ENCODE data around the gene ORMDL2. TPM values are rescaled to one million over a fixed set of nuclear protein-coding genes. Genes with fewer than 3 reads are reported as not detected.

ORMDL2 gene
- total and polyA plus RNA-seq, 4 donors, result 22.4 to 98.1 (median 81.9) TPM

GRCh38 chr12:55818886-55819285, 1.0 kb downstream of the ORMDL2 start:
- Histone ChIP-seq H3K9me3 (ENCODE audit: control insufficient read depth in 4 of 4, insufficient read depth in 3 of 4, low read length in 3 of 4) (no peaks in the 10 kb centered on the region), H3K27me3 (ENCODE audit: control insufficient read depth in 3 of 3, insufficient read depth in 3 of 3, low read length in 2 of 3) (no peaks in the 10 kb centered on the region), H3K27ac (ENCODE audit: low read depth in 1 of 2, low read length in 1 of 2) (no peak overlapping the region), H3K4me1 (ENCODE audit: control insufficient read depth in 5 of 5, insufficient read depth in 5 of 5, low read length in 5 of 5) (peaks cover 5 to 21% (median 6%) of the 10 kb centered on the region in 5 donors), H3K36me3 (ENCODE audit: control insufficient read depth in 4 of 4, insufficient read depth in 4 of 4, low read length in 4 of 4) (peaks cover 15 to 37% (median 19%) of the 10 kb centered on the region in 4 donors), H3K4me3 (no peak overlapping the region), H3K9ac (ENCODE audit: insufficient read depth in 1 of 2, low read length in 2 of 2) (peak overlapping the region in 1 of 2 donors; percentile 78)
- ATAC-seq (ENCODE audit: insufficient read depth, low FRiP score) (no peak), DNase-seq (no peak)
- 71 to 86% methylated on average over 6 of the region's 6 CpGs for WGBS, 2 donors
- TF ChIP-seq CTCF (IDR thresholded peaks at IDR 0.05; ENCODE audit: control extremely low read depth, extremely low read depth), result no peak

- 88% methylated on average over 1 of the region's 1 CpG for WGBS, 2 donors
- Histone ChIP-seq H3K4me1 (ENCODE audit: control insufficient read depth in 5 of 5, insufficient read depth in 5 of 5, low read length in 5 of 5) (peaks cover 2 to 16% (median 6%) of the 10 kb centered on the region in 5 donors), H3K4me3 (no peak overlapping the region), H3K27me3 (ENCODE audit: control insufficient read depth in 3 of 3, insufficient read depth in 3 of 3, low read length in 2 of 3) (no peaks in the 10 kb centered on the region), H3K27ac (ENCODE audit: low read depth in 1 of 2, low read length in 1 of 2) (no peak overlapping the region), H3K9me3 (ENCODE audit: control insufficient read depth in 4 of 4, insufficient read depth in 3 of 4, low read length in 3 of 4) (no peaks in the 10 kb centered on the region), H3K36me3 (ENCODE audit: control insufficient read depth in 4 of 4, insufficient read depth in 4 of 4, low read length in 4 of 4) (peaks cover 15 to 35% (median 19%) of the 10 kb centered on the region in 4 donors), H3K9ac (ENCODE audit: insufficient read depth in 1 of 2, low read length in 2 of 2) (no peak overlapping the region)
- no peak for ATAC-seq (ENCODE audit: insufficient read depth, low FRiP score)
- no peak for DNase-seq
- no peak for TF ChIP-seq CTCF (IDR thresholded peaks at IDR 0.05; ENCODE audit: control extremely low read depth, extremely low read depth)
These were observed 2.8 kb downstream of the ORMDL2 start for GRCh38 chr12:55820679-55821078.

- no peak for ATAC-seq (ENCODE audit: insufficient read depth, low FRiP score)
- TF ChIP-seq CTCF (IDR thresholded peaks at IDR 0.05; ENCODE audit: control extremely low read depth, extremely low read depth), result no peak
- Histone ChIP-seq H3K4me3 (no peak overlapping the region), H3K27me3 (ENCODE audit: control insufficient read depth in 3 of 3, insufficient read depth in 3 of 3, low read length in 2 of 3) (no peaks in the 10 kb centered on the region), H3K9me3 (ENCODE audit: control insufficient read depth in 4 of 4, insufficient read depth in 3 of 4, low read length in 3 of 4) (no peaks in the 10 kb centered on the region), H3K27ac (ENCODE audit: low read depth in 1 of 2, low read length in 1 of 2) (no peak overlapping the region), H3K4me1 (ENCODE audit: control insufficient read depth in 5 of 5, insufficient read depth in 5 of 5, low read length in 5 of 5) (peaks cover 2 to 8% (median 7%) of the 10 kb centered on the region in 5 donors), H3K9ac (ENCODE audit: insufficient read depth in 1 of 2, low read length in 2 of 2) (no peak overlapping the region), H3K36me3 (ENCODE audit: control insufficient read depth in 4 of 4, insufficient read depth in 4 of 4, low read length in 4 of 4) (peaks cover 15 to 35% (median 18%) of the 10 kb centered on the region in 4 donors)
- 55 to 71% methylated on average over 6 of the region's 6 CpGs for WGBS, 2 donors
- DNase-seq, result no peak
These were observed 4.4 kb downstream of the ORMDL2 start for GRCh38 chr12:55822228-55822627.

- TF ChIP-seq CTCF (IDR thresholded peaks at IDR 0.05; ENCODE audit: control extremely low read depth, extremely low read depth), result no peak
- WGBS, 2 donors, result 76 to 87% methylated on average over 4 of the region's 4 CpGs
- no peak overlapping the region for H3K4me3 ChIP-seq
- H3K36me3 ChIP-seq (ENCODE audit: control insufficient read depth in 4 of 4, insufficient read depth in 4 of 4, low read length in 4 of 4), result peaks cover 16 to 41% (median 19%) of the 10 kb centered on the region in 4 donors
- no peak overlapping the region for H3K9ac ChIP-seq (ENCODE audit: insufficient read depth in 1 of 2, low read length in 2 of 2)
- H3K27me3 ChIP-seq (ENCODE audit: control insufficient read depth in 3 of 3, insufficient read depth in 3 of 3, low read length in 2 of 3), result no peaks in the 10 kb centered on the region
- no peak overlapping the region for H3K27ac ChIP-seq (ENCODE audit: low read depth in 1 of 2, low read length in 1 of 2)
- H3K4me1 ChIP-seq (ENCODE audit: control insufficient read depth in 5 of 5, insufficient read depth in 5 of 5, low read length in 5 of 5), result peaks cover 5 to 15% (median 11%) of the 10 kb centered on the region in 5 donors
- ATAC-seq (ENCODE audit: insufficient read depth, low FRiP score), result no peak
- H3K9me3 ChIP-seq (ENCODE audit: control insufficient read depth in 4 of 4, insufficient read depth in 3 of 4, low read length in 3 of 4), result no peaks in the 10 kb centered on the region
- DNase-seq, result peak in 1 of 3 donors; percentile 41
These were observed 5.6 kb downstream of the ORMDL2 start for GRCh38 chr12:55823419-55823818.
